Right cardiac atrium (tissue), 5 donors: ENCODE data around the gene PREB. TPM values are rescaled to one million over a fixed set of nuclear protein-coding genes. Genes with fewer than 3 reads are reported as not detected.

Experiments
- ATAC-seq, 2 donors: fragments of 200-7000 bp; cut with Tn5 transposase; one replicate each; pipeline versions ENCODE4 v1.8.0 to v1.9.1; 2020; ENCODE audit warnings: moderate library complexity in 2 of 2, mild to moderate bottlenecking in 1 of 2
- DNase-seq, 3 donors: peaks; one replicate each; pipeline ENCODE4 v3.0.0-alpha.2; 2020
- H3K27ac ChIP-seq: one replicate; pipeline ENCODE4 v1.5.1; 2013; ENCODE audit warnings: mild to moderate bottlenecking, low read length, control low read depth, moderate library complexity
- H3K27me3 ChIP-seq: one replicate; pipeline ENCODE4 v1.6.1; 2013; ENCODE audit not compliant: control insufficient read depth, insufficient read depth
- H3K4me1 ChIP-seq: one replicate; pipeline ENCODE4 v1.6.1; 2013; ENCODE audit warnings: low read length; ENCODE audit not compliant: control insufficient read depth, insufficient read depth
- H3K4me3 ChIP-seq: one replicate; pipeline ENCODE4 v1.5.1; 2013; ENCODE audit warnings: low read length, control low read depth
- H3K9me3 ChIP-seq: one replicate; pipeline ENCODE4 v1.6.1; 2013; ENCODE audit warnings: low read length; ENCODE audit not compliant: control insufficient read depth
- WGBS: extraction: QIAGEN DNeasy Blood & Tissue Kit; methylation state at CpG from one replicate; pipeline ENCODE4 v1.1.7; 2013; 5-methylcytosine and 5-hydroxymethylcytosine counted together
- intact Hi-C, 4 donors: fragments of 100-400 bp; cut with DNase I; formaldehyde crosslinking; loops; one replicate each; pipeline versions ENCODE4 v1.11.0 to v1.14.0; 2022 to 2023
- polyA plus RNA-seq: library from polyadenylated mRNA; stranded (reverse); fragments of 200-250 nt; gene quantifications from one replicate; pipeline ENCODE4 v1.2.3, GENCODE V29; 2013
- total RNA-seq, 4 donors: library from RNA; stranded (reverse); fragmentation: NEBNext Ultra II Directional; extraction: Animal tissue kit (Norgen Biotek cat#: 25700); gene quantifications; one replicate each; pipeline ENCODE4 v1.2.1, GENCODE V29; 2021
- donor health status: healthy with polysubstance abuse.
- donor health status: DM: no; HTN: yes; CAD: no.
- donor health status: DM: no; HTN: no; CAD: no.
- donor health status: DM: no; HTN: yes; CAD: no; lungs with severe emphysema.
- donor health status: DM: yes; HTN: yes; CAD: no.

The PREB gene
- total and polyA plus RNA-seq, 5 donors: 46.3 to 52.7 (median 48.5) TPM

DNA sequence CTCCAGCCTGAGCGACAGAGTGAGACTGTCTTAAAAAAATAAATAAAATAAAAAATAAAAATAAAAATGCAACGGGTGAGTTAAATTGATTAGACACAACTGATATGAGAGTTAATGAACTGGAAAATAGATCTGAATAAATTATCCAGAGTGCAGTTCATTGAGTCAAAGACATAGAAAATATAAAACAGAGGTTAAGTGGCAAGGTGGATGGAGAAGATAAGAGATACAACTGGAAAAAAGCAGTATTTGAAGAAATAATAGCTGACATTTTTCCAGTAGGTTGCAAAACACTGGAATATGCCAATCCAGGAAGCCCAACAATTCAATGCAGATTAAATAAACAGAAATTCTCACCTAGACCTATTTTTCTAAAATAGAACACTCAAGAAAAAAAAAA lies 26.2 kb downstream of the PREB start:
- 78% methylated on average over 2 of the region's 2 CpGs for WGBS
- no peaks in the 10 kb centered on the region for H3K9me3 ChIP-seq
- H3K4me3 ChIP-seq: no peak overlapping the region
- intact Hi-C loops: no loop called here
- no peaks in the 10 kb centered on the region for H3K27me3 ChIP-seq
- no peak for ATAC-seq
- H3K4me1 ChIP-seq: no peaks in the 10 kb centered on the region
- H3K27ac ChIP-seq: no peak overlapping the region
- no peak for DNase-seq

DNA sequence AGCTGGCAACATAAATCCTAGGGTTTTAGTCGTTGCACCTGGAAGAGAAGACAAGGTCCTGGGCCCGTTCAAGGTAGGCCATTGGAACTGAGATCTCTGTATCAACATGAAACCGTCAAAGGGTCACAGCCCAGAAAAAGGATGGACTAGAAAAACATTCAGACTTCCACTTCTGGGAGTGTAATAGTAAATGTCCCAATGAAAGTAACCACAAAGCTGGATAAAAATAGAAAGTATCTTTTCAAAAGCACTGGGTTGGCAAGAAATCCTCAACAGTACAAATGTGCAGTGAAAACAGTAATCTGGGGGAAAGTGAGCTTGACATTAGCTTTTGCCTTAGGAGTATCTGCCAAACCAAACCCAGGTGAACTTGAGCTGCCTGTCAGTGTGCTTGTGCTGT lies 28.5 kb downstream of the PREB start:
- WGBS: 71% methylated on average over 3 of the region's 3 CpGs
- intact Hi-C loops: no loop called here
- Histone ChIP-seq H3K27ac (no peak overlapping the region), H3K27me3 (no peaks in the 10 kb centered on the region), H3K9me3 (no peaks in the 10 kb centered on the region), H3K4me3 (no peak overlapping the region), H3K4me1 (no peaks in the 10 kb centered on the region)
- ATAC-seq (no peak), DNase-seq (no peak)

DNA sequence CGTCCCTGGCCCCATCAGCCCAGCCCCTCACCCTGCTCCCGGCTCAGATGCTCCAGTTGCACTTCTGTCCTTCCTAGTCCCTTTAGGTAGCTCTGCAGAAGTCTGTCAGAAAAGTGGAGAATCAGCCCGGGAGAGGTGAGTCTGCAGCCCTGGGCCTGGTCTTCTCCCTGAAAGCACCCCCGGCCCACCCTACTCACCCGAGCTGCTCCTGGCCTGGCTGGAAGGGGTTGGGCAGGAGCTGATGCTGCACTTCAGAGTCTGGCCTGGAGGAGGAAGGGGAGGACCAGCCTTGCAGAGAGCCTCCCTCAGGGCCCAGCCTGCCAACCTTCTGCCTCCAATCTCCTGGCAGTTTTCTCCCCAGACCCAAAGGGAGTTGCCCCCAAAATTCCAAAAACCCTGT lies 32.1 kb downstream of the PREB start:
- Histone ChIP-seq H3K27me3 (no peaks in the 10 kb centered on the region), H3K27ac (no peak overlapping the region), H3K9me3 (no peaks in the 10 kb centered on the region), H3K4me3 (no peak overlapping the region), H3K4me1 (no peaks in the 10 kb centered on the region)
- DNase-seq (peak in 1 of 3 donors; percentile 10), ATAC-seq (no peak)
- WGBS: 76% methylated on average over 5 of the region's 5 CpGs
- intact Hi-C loops: no loop called here

DNA sequence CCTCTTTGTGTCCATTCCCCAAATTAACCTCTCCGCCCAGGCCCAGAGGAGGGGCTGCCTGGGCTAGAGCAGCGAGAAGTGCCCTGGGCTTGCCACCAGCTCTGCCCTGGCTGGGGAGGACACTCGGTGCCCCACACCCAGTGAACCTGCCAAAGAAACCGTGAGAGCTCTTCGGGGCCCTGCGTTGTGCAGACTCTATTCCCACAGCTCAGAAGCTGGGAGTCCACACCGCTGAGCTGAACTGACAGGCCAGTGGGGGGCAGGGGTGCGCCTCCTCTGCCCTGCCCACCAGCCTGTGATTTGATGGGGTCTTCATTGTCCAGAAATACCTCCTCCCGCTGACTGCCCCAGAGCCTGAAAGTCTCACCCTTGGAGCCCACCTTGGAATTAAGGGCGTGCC lies 34.4 kb downstream of the PREB start:
- Histone ChIP-seq H3K27ac (no peak overlapping the region), H3K4me3 (no peak overlapping the region), H3K4me1 (no peaks in the 10 kb centered on the region), H3K27me3 (no peaks in the 10 kb centered on the region), H3K9me3 (no peaks in the 10 kb centered on the region)
- ATAC-seq (no peak), DNase-seq (peak in 1 of 3 donors; percentile 6)
- WGBS: 86% methylated on average over 10 of the region's 10 CpGs
- intact Hi-C loops: no loop called here

DNA sequence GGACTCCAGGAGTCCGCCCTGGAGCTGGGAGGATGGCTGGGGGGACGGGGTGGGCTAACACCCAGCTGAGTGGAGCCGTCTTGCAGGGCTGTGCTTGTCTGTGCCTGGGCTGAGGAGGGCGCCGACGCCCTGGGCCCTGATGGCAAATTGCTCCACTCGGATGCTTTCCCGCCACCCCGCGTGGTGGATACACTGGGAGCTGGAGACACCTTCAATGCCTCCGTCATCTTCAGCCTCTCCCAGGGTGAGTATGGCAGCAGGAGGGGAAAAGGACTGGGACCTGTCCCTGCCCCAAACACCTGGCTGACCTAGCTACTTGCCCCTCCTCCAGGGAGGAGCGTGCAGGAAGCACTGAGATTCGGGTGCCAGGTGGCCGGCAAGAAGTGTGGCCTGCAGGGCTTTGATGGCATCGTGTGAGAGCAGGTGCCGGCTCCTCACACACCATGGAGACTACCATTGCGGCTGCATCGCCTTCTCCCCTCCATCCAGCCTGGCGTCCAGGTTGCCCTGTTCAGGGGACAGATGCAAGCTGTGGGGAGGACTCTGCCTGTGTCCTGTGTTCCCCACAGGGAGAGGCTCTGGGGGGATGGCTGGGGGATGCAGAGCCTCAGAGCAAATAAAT lies 35.0 kb downstream of the PREB start:
- intact Hi-C loops: loop anchor here (2.0 to 10.0 kb wide), 4 partner anchors 91 to 185 kb away; partner anchors contain the start of gene TRIM54 (in 3 of the 4)
- H3K4me3 ChIP-seq: no peak overlapping the region
- WGBS: 91% methylated on average over 19 of the region's 19 CpGs
- H3K27me3 ChIP-seq: no peaks in the 10 kb centered on the region
- no peak overlapping the region for H3K27ac ChIP-seq
- peak in 1 of 3 donors; percentile 36 for DNase-seq
- no peaks in the 10 kb centered on the region for H3K4me1 ChIP-seq
- H3K9me3 ChIP-seq: no peaks in the 10 kb centered on the region
- no peak for ATAC-seq

DNA sequence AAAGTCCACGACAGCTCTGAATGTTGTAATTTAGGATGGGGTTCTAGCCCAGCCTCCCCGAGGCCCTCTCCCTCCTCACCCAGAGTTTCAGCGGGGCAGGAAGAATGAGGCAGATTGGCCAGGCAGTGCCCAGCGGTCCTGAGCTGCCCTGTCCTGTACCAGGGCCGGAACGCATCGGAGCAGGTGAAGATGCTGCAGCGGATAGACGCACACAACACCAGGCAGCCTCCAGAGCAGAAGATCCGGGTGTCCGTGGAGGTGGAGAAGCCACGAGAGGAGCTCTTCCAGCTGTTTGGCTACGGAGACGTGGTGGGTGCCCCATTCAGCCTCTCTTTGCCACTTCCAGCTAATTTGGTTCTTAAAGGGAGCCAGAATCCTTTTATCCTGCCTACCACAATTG lies 37.1 kb downstream of the PREB start:
- 89% methylated on average over 14 of the region's 14 CpGs for WGBS

DNA sequence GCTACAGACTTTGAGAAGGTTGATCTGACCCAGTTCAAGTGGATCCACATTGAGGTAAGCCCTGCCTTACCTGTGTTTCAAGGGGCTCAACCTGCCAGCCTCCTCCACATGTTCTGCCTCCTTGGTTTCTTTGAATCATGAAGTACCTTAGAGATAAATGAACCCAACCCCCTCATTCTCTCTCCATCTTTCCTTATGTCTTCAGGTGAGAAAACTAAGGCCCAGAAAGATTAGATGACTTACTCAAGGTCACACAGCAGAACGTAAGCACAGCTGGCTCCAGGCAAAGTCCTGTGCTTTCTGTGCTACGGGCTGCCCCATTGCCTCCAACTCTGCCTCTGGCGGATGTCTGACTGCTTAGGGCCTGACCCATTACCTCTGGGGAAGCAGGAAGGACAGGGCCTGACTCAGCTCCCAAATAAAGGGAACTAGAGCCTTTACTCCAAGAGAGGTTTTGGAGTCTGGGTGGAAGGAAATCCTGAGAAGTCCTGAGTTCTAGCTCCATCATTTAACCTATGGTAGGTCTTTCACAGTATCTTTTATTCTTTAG lies 37.6 kb downstream of the PREB start:
- Histone ChIP-seq H3K9me3 (no peaks in the 10 kb centered on the region), H3K27ac (no peak overlapping the region), H3K27me3 (no peaks in the 10 kb centered on the region), H3K4me3 (no peak overlapping the region), H3K4me1 (no peaks in the 10 kb centered on the region)
- ATAC-seq: no peak
- intact Hi-C loops: loop anchor here (5.0 to 10.0 kb wide), 3 partner anchors 95 to 188 kb away; partner anchors contain the start of gene TRIM54 (in 3 of the 4)
- peak in 1 of 3 donors; percentile 45 for DNase-seq
- 67% methylated on average over 3 of the region's 3 CpGs for WGBS

More for the DNA sequence above, 37.1 kb downstream of the PREB start:
- H3K27ac ChIP-seq: no peak overlapping the region
- no peaks in the 10 kb centered on the region for H3K4me1 ChIP-seq
- ATAC-seq: no peak
- no peaks in the 10 kb centered on the region for H3K9me3 ChIP-seq
- peak in 1 of 3 donors; percentile 18 for DNase-seq
- no peak overlapping the region for H3K4me3 ChIP-seq
- H3K27me3 ChIP-seq: no peaks in the 10 kb centered on the region
- intact Hi-C loops: loop anchor here (5.0 to 10.0 kb wide), 3 partner anchors 95 to 187 kb away; partner anchors contain the start of gene TRIM54 (in 3 of the 4)

DNA sequence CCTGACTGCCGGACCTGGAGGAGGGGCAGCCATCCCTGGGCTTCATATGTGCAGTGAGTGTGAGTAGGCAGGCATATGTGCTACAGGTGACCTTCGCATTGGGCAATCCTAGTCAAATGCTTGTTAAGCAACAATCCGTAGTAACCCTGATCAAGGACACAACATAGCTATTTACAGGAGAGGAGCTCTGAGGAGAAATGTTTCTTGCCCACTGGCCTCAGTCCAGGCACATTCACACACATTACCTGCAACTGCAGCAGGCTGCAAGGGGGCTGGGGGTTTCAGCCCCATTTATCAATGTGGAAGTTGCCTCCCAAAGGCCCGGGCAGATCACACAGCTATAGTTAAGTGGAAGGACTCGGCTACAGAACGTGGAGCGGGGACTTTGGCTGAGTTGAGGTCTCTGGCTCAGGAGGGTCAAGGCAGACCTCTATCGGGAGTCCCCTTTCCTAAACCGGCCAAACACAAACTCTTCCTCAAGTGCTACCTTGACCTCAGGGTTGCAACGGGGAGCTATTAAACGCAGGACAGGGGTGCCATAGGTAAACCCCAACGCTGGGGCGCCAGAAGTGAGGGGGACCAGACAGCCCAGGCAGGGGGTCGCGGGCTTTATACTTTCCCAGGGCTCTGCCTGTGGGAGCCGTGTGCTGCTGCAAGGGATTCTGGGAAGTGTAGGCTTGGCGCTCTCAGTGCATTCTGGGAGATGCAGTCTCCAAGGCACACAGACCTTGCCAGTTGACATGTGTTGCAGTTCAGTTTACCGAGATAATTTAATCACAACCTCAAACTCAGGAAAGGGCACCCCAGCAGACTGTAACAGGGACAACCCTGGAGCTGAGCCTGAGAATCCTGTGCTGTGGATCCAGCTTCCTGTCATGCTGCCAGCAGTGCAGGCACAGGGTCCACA lies 38.4 kb downstream of the PREB start:
- peak; percentile 68 to 85 (median 78) for DNase-seq
- intact Hi-C loops: loop anchor here (5.0 to 10.0 kb wide), 3 partner anchors 96 to 189 kb away; partner anchors contain the start of gene TRIM54 (in 3 of the 4)

DNA sequence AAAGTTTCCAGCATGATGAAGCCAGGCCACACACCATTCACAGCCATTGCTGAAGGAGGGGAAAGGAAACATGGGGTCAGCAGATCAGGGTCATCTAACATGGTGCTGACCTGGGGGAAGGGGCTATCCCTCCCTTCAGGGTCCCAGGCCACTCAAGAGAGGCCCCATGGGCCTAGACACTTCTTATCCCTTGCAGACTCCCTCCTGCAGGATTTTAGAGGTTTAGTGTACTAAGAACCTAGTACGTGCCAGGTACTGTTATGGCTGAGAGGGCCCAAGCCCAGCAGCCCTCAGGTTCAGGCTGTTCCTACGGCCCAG lies 39.0 kb downstream of the PREB start:
- DNase-seq (no peak), ATAC-seq (no peak)
- H3K27me3 ChIP-seq: no peaks in the 10 kb centered on the region
- no peaks in the 10 kb centered on the region for H3K9me3 ChIP-seq
- H3K27ac ChIP-seq: no peak overlapping the region
- intact Hi-C loops: loop anchor here (5.0 to 10.0 kb wide), 3 partner anchors 97 to 189 kb away; partner anchors contain the start of gene TRIM54 (in 3 of the 4)
- no peaks in the 10 kb centered on the region for H3K4me1 ChIP-seq
- no peak overlapping the region for H3K4me3 ChIP-seq
- WGBS: 91% methylated on average over 2 of the region's 2 CpGs

More for the DNA sequence above, 38.4 kb downstream of the PREB start:
- H3K27ac ChIP-seq: no peak overlapping the region
- H3K4me1 ChIP-seq: no peaks in the 10 kb centered on the region
- ATAC-seq: peak; percentile 80 to 83
- H3K27me3 ChIP-seq: no peaks in the 10 kb centered on the region
- H3K4me3 ChIP-seq: peak overlapping the region; percentile 41
- WGBS: 24% methylated on average over 18 of the region's 18 CpGs
- H3K9me3 ChIP-seq: no peaks in the 10 kb centered on the region

DNA sequence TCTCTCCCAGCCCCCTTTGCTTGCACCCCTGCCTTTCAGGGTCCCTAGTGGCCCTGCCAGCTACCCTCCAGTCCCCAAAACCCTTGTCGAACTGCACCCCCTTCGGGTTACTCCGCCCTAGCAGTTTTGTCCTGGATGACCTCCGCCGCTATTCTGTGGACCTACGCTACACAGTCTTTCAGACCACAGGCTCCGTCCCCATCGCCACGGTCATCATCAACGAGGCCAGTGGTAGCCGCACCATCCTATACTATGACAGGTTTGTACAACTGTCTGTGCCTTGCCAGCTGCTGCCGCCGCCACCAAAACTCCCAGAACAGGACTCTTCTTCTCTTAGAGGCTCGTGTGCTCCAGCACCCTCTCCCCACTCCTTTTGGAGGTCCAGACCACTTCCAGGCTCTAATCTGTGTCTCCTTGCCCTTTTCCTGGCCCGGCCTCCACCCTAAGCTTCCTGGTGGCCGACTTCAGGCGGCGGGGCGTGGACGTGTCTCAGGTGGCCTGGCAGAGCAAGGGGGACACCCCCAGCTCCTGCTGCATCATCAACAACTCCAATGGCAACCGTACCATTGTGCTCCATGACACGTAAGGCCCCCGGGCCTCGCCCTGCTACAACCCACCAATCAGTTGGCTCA lies 40.0 kb downstream of the PREB start:
- ATAC-seq (no peak), DNase-seq (peak in 1 of 3 donors; percentile 40)
- H3K27ac ChIP-seq: no peak overlapping the region
- WGBS: 93% methylated on average over 24 of the region's 24 CpGs
- no peaks in the 10 kb centered on the region for H3K4me1 ChIP-seq
- no peaks in the 10 kb centered on the region for H3K27me3 ChIP-seq
- H3K4me3 ChIP-seq: no peak overlapping the region
- H3K9me3 ChIP-seq: no peaks in the 10 kb centered on the region
- intact Hi-C loops: loop anchor here in 2 of 4 donors (10.0 kb wide), 1 partner anchor 190 kb away; the partner anchor contains the start of gene TRIM54 (in 2 of the 2)
